HL-60 (cell line): ENCODE measurements around the gene BTN2A1.

Experiments used
- GABPA ChIP-seq: IDR thresholded peaks from 2 replicates; pipeline ENCODE4 v1.6.1; 2012; ENCODE audit warnings: low read depth
- POLR2AphosphoS5 ChIP-seq: IDR thresholded peaks from 2 replicates; pipeline ENCODE4 v1.6.1; 2012; ENCODE audit warnings: low read depth
- SPI1 ChIP-seq: IDR thresholded peaks from 2 replicates; pipeline ENCODE4 v1.6.1; 2012; ENCODE audit warnings: low read depth, mild to moderate bottlenecking, borderline replicate concordance
- TF ChIP-seq, protein P1 (sequence below): IDR thresholded peaks from one replicate; pipeline ENCODE4 v1.5.1; 2011; ENCODE audit warnings: low read length, control low read depth, inconsistent platforms; ENCODE audit not compliant: insufficient read depth
- TF ChIP-seq, protein P2 (sequence below): IDR thresholded peaks from 2 replicates; pipeline ENCODE4 v1.6.1; 2012; ENCODE audit warnings: low read depth; ENCODE audit not compliant: insufficient replicate concordance

DNA sequence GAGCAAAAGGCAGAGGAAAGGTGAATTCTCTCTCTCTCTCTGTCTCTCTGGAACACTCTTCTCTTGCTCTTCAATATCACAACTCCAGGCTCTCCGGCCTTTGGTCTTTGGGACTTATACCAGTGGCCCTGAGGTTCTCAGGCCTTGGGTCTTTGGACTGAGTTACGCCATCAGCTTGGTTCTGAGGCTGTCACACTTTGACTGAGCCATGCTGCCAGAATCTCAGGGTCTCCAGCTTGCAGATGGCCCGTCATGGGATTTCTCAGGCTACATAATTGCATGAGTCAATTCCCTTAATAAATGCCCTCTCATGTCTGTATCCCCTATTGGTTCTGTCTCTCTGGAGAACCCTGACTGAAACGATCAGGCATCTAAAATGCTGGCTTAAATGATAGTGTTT is 12.9 kb downstream of the BTN2A1 start:
- TF ChIP-seq, protein P1, sequence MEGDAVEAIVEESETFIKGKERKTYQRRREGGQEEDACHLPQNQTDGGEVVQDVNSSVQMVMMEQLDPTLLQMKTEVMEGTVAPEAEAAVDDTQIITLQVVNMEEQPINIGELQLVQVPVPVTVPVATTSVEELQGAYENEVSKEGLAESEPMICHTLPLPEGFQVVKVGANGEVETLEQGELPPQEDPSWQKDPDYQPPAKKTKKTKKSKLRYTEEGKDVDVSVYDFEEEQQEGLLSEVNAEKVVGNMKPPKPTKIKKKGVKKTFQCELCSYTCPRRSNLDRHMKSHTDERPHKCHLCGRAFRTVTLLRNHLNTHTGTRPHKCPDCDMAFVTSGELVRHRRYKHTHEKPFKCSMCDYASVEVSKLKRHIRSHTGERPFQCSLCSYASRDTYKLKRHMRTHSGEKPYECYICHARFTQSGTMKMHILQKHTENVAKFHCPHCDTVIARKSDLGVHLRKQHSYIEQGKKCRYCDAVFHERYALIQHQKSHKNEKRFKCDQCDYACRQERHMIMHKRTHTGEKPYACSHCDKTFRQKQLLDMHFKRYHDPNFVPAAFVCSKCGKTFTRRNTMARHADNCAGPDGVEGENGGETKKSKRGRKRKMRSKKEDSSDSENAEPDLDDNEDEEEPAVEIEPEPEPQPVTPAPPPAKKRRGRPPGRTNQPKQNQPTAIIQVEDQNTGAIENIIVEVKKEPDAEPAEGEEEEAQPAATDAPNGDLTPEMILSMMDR, result no peak
- TF ChIP-seq POLR2AphosphoS5 (no peak), GABPA (no peak), SPI1 (no peak)
- TF ChIP-seq, protein P2, sequence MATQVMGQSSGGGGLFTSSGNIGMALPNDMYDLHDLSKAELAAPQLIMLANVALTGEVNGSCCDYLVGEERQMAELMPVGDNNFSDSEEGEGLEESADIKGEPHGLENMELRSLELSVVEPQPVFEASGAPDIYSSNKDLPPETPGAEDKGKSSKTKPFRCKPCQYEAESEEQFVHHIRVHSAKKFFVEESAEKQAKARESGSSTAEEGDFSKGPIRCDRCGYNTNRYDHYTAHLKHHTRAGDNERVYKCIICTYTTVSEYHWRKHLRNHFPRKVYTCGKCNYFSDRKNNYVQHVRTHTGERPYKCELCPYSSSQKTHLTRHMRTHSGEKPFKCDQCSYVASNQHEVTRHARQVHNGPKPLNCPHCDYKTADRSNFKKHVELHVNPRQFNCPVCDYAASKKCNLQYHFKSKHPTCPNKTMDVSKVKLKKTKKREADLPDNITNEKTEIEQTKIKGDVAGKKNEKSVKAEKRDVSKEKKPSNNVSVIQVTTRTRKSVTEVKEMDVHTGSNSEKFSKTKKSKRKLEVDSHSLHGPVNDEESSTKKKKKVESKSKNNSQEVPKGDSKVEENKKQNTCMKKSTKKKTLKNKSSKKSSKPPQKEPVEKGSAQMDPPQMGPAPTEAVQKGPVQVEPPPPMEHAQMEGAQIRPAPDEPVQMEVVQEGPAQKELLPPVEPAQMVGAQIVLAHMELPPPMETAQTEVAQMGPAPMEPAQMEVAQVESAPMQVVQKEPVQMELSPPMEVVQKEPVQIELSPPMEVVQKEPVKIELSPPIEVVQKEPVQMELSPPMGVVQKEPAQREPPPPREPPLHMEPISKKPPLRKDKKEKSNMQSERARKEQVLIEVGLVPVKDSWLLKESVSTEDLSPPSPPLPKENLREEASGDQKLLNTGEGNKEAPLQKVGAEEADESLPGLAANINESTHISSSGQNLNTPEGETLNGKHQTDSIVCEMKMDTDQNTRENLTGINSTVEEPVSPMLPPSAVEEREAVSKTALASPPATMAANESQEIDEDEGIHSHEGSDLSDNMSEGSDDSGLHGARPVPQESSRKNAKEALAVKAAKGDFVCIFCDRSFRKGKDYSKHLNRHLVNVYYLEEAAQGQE, result no peak
